Stomach (tissue), 4 donors: ENCODE measurements around the gene ZNF620.
"Not testable (repeated sequence)": the region's sequence is repeated elsewhere in the genome, so short reads cannot be mapped to it uniquely, and the experiment has no call there.

Experiments
- CTCF ChIP-seq, 7 experiments: fragments of 450-650 bp in 4 of 7; fragments of 200-600 bp in 3 of 7; sonication (generic) in 3 of 7; IDR thresholded peaks; one replicate each; pipeline ENCODE4 v1.5.1; 2016 to 2019; ENCODE audit warnings: antibody characterized with exemption in 7 of 7, control low read depth in 2 of 7, mild to moderate bottlenecking in 1 of 7
- EP300 ChIP-seq: sonication (generic); formaldehyde crosslinking; IDR thresholded peaks from one replicate; pipeline ENCODE4 v1.6.1; 2017; ENCODE audit warnings: antibody characterized with exemption
- POLR2A ChIP-seq, 4 donors: fragments of 450-650 bp; IDR thresholded peaks; one replicate each; pipeline ENCODE4 v1.6.1; 2016; ENCODE audit warnings: antibody characterized with exemption in 4 of 4, control low read depth in 2 of 4, mild to moderate bottlenecking in 1 of 4, moderate library complexity in 1 of 4

- not testable (repeated sequence) for TF ChIP-seq CTCF (IDR thresholded peaks at IDR 0.05); POLR2A (IDR thresholded peaks at IDR 0.05); EP300
These were observed 43.0 kb upstream of the ZNF620 start for GRCh38 chr3:40462838-40463237.
